GM23338 (cell line): Measurements from ENCODE around the gene ACOT8. TPM values are rescaled to one million over a fixed set of nuclear protein-coding genes. Genes with fewer than 3 reads are reported as not detected.

Experiments
- CREB1 ChIP-seq: fragments of 250-450 bp; sonication (Bioruptor Pico); IDR thresholded peaks from 2 replicates; pipeline ENCODE4 v1.5.0; 2020; ENCODE audit warnings: low read depth, mild to moderate bottlenecking, moderate library complexity
- CTCF ChIP-seq, 2 experiments: fragments of 200-600 bp in 1 of 2; sonication (generic) in 1 of 2; conservative IDR thresholded peaks; 2 replicates each; pipeline versions ENCODE4 v1.5.1 to v1.6.1; 2016 to 2017; ENCODE audit warnings: antibody characterized with exemption in 2 of 2, low read depth in 2 of 2, mild to moderate bottlenecking in 2 of 2, moderate library complexity in 1 of 2
- JUNB ChIP-seq: IDR thresholded peaks from one replicate; pipeline ENCODE4 v1.6.1; 2016; ENCODE audit warnings: antibody characterized with exemption; ENCODE audit not compliant: unreplicated experiment
- NANOG ChIP-seq: IDR thresholded peaks from 2 replicates; pipeline ENCODE4 v1.6.1; 2016; ENCODE audit warnings: antibody characterized with exemption, borderline replicate concordance
- POLR2AphosphoS5 ChIP-seq: IDR thresholded peaks from 2 replicates; pipeline ENCODE4 v1.6.1; 2016; ENCODE audit warnings: antibody characterized with exemption, low read depth
- STAT1 ChIP-seq: IDR thresholded peaks from one replicate; pipeline ENCODE4 v1.6.1; 2016; ENCODE audit warnings: antibody characterized with exemption; ENCODE audit not compliant: unreplicated experiment
- ZNF114 ChIP-seq: fragments of 250-450 bp; sonication (Bioruptor Pico); IDR thresholded peaks from 2 replicates; pipeline ENCODE4 v1.5.0; 2020; ENCODE audit warnings: mild to moderate bottlenecking, moderate library complexity
- ZNF331 ChIP-seq: fragments of 250-450 bp; sonication (Bioruptor Pico); IDR thresholded peaks from 2 replicates; pipeline ENCODE4 v1.5.0; 2020; ENCODE audit warnings: low read depth, mild to moderate bottlenecking, moderate library complexity
- polyA plus RNA-seq: library from polyadenylated mRNA; unstranded; fragments of >200 nt; fragmentation: Nextera tagmentation; extraction: Ambion mirVana; gene quantifications from 2 replicates; pipeline ENCODE4 v1.2.1, GENCODE V29; 2016
- total RNA-seq: library from RNA; depleted of rRNA; stranded (reverse); fragments of >200 nt; shearing (Covaris generic); gene quantifications from 2 replicates; pipeline ENCODE4 v1.2.3, GENCODE V29; 2014
- TF ChIP-seq, protein P1 (sequence below): fragments of 250-450 bp; sonication (Bioruptor Pico); IDR thresholded peaks from 2 replicates; pipeline ENCODE4 v1.5.0; 2020; ENCODE audit warnings: mild to moderate bottlenecking, moderate library complexity
- TF ChIP-seq, protein P2 (sequence below): IDR thresholded peaks from one replicate; pipeline ENCODE4 v1.6.1; 2018; ENCODE audit warnings: antibody characterized with exemption; ENCODE audit not compliant: unreplicated experiment

Gene ACOT8
- total and polyA plus RNA-seq, 2 experiments from 2014 or later: 42.0 to 75.2 TPM

DNA sequence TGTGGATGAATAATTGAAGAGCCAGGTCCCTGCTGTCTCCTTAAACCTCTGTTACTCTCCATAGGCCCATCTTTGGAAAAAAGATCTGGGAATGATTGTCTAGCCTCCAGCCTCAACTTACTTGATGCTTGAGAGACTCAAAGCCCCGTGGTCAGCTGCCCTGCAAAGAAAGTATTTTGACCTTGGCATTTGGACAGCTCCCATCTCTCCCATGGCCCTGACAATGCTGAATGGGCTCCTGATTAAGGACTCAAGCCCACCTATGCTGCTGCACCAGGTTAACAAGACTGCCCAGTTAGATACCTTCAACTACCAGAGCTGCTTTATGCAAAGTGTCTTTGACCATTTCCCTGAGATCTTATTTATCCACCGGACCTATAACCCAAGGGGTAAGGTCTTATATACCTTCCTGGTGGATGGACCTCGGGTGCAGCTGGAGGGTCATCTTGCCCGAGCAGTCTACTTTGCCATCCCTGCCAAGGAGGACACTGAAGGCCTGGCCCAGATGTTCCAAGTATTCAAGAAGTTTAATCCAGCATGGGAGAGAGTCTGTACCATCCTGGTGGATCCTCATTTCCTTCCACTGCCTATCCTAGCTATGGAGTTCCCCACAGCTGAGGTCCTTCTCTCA, 25.4 kb upstream of the ACOT8 start (continued):
- TF ChIP-seq, protein P1, sequence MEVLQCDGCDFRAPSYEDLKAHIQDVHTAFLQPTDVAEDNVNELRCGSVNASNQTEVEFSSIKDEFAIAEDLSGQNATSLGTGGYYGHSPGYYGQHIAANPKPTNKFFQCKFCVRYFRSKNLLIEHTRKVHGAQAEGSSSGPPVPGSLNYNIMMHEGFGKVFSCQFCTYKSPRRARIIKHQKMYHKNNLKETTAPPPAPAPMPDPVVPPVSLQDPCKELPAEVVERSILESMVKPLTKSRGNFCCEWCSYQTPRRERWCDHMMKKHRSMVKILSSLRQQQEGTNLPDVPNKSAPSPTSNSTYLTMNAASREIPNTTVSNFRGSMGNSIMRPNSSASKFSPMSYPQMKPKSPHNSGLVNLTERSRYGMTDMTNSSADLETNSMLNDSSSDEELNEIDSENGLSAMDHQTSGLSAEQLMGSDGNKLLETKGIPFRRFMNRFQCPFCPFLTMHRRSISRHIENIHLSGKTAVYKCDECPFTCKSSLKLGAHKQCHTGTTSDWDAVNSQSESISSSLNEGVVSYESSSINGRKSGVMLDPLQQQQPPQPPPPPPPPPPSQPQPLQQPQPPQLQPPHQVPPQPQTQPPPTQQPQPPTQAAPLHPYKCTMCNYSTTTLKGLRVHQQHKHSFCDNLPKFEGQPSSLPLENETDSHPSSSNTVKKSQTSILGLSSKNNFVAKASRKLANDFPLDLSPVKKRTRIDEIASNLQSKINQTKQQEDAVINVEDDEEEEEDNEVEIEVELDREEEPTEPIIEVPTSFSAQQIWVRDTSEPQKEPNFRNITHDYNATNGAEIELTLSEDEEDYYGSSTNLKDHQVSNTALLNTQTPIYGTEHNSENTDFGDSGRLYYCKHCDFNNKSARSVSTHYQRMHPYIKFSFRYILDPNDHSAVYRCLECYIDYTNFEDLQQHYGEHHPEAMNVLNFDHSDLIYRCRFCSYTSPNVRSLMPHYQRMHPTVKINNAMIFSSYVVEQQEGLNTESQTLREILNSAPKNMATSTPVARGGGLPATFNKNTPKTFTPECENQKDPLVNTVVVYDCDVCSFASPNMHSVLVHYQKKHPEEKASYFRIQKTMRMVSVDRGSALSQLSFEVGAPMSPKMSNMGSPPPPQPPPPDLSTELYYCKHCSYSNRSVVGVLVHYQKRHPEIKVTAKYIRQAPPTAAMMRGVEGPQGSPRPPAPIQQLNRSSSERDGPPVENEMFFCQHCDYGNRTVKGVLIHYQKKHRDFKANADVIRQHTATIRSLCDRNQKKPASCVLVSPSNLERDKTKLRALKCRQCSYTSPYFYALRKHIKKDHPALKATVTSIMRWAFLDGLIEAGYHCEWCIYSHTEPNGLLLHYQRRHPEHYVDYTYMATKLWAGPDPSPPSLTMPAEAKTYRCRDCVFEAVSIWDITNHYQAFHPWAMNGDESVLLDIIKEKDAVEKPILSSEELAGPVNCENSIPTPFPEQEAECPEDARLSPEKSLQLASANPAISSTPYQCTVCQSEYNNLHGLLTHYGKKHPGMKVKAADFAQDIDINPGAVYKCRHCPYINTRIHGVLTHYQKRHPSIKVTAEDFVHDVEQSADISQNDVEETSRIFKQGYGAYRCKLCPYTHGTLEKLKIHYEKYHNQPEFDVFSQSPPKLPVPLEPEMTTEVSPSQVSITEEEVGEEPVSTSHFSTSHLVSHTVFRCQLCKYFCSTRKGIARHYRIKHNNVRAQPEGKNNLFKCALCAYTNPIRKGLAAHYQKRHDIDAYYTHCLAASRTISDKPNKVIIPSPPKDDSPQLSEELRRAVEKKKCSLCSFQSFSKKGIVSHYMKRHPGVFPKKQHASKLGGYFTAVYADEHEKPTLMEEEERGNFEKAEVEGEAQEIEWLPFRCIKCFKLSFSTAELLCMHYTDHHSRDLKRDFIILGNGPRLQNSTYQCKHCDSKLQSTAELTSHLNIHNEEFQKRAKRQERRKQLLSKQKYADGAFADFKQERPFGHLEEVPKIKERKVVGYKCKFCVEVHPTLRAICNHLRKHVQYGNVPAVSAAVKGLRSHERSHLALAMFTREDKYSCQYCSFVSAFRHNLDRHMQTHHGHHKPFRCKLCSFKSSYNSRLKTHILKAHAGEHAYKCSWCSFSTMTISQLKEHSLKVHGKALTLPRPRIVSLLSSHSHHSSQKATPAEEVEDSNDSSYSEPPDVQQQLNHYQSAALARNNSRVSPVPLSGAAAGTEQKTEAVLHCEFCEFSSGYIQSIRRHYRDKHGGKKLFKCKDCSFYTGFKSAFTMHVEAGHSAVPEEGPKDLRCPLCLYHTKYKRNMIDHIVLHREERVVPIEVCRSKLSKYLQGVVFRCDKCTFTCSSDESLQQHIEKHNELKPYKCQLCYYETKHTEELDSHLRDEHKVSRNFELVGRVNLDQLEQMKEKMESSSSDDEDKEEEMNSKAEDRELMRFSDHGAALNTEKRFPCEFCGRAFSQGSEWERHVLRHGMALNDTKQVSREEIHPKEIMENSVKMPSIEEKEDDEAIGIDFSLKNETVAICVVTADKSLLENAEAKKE (CRISPR knock-in tag): no peak
- no peak for TF ChIP-seq JUNB
- TF ChIP-seq CTCF (conservative IDR thresholded peaks at IDR 0.05; ENCODE audit: low read depth in 2 of 2): no peak
- no peak for TF ChIP-seq NANOG
- no peak for TF ChIP-seq ZNF331
- no peak for TF ChIP-seq ZNF114 (CRISPR knock-in tag)
- TF ChIP-seq STAT1: no peak
- TF ChIP-seq CREB1 (CRISPR knock-in tag): no peak
- TF ChIP-seq POLR2AphosphoS5: no peak
- TF ChIP-seq, protein P2, sequence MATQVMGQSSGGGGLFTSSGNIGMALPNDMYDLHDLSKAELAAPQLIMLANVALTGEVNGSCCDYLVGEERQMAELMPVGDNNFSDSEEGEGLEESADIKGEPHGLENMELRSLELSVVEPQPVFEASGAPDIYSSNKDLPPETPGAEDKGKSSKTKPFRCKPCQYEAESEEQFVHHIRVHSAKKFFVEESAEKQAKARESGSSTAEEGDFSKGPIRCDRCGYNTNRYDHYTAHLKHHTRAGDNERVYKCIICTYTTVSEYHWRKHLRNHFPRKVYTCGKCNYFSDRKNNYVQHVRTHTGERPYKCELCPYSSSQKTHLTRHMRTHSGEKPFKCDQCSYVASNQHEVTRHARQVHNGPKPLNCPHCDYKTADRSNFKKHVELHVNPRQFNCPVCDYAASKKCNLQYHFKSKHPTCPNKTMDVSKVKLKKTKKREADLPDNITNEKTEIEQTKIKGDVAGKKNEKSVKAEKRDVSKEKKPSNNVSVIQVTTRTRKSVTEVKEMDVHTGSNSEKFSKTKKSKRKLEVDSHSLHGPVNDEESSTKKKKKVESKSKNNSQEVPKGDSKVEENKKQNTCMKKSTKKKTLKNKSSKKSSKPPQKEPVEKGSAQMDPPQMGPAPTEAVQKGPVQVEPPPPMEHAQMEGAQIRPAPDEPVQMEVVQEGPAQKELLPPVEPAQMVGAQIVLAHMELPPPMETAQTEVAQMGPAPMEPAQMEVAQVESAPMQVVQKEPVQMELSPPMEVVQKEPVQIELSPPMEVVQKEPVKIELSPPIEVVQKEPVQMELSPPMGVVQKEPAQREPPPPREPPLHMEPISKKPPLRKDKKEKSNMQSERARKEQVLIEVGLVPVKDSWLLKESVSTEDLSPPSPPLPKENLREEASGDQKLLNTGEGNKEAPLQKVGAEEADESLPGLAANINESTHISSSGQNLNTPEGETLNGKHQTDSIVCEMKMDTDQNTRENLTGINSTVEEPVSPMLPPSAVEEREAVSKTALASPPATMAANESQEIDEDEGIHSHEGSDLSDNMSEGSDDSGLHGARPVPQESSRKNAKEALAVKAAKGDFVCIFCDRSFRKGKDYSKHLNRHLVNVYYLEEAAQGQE: no peak
